ENCODE data around the gene IFNA7. TPM values are rescaled to one million over a fixed set of nuclear protein-coding genes. Genes with fewer than 3 reads are reported as not detected.
"Not testable (repeated sequence)": the region's sequence is repeated elsewhere in the genome, so short reads cannot be mapped to it uniquely, and the experiment has no call there.

IFNA7 gene
- total and polyA plus RNA-seq, 5 donors, result not detected

- H3K27me3 ChIP-seq (ENCODE audit: control insufficient read depth, insufficient read depth); intact Hi-C loops (cut with DNase I); H3K9me3 ChIP-seq (ENCODE audit: control insufficient read depth, low read length); DNase-seq; H3K27ac ChIP-seq (ENCODE audit: low read length); ATAC-seq; H3K4me3 ChIP-seq (ENCODE audit: low read length); H3K4me1 ChIP-seq (ENCODE audit: control insufficient read depth, insufficient read depth, low read length): not testable (repeated sequence)
- 39% methylated on average over 5 of the region's 5 CpGs for WGBS
Observed at GRCh38 chr9:21213411-21214326, 11.7 kb upstream of the IFNA7 start.

GRCh38 chr9:21212160-21212559 lies 10.2 kb upstream of the IFNA7 start:
- H3K4me1 ChIP-seq (ENCODE audit: control insufficient read depth, insufficient read depth, low read length); H3K27me3 ChIP-seq (ENCODE audit: control insufficient read depth, insufficient read depth); DNase-seq; H3K9me3 ChIP-seq (ENCODE audit: control insufficient read depth, low read length); H3K27ac ChIP-seq (ENCODE audit: low read length); H3K4me3 ChIP-seq (ENCODE audit: low read length); intact Hi-C loops (cut with DNase I): not testable (repeated sequence)
- ATAC-seq, result peak in 1 of 2 donors; percentile 11
- 59% methylated on average over 2 of the region's 2 CpGs for WGBS

GRCh38 chr9:21210782-21211181 lies 8.8 kb upstream of the IFNA7 start:
- H3K4me3 ChIP-seq (ENCODE audit: low read length); DNase-seq; intact Hi-C loops (cut with DNase I); H3K9me3 ChIP-seq (ENCODE audit: control insufficient read depth, low read length); H3K27me3 ChIP-seq (ENCODE audit: control insufficient read depth, insufficient read depth); ATAC-seq; H3K27ac ChIP-seq (ENCODE audit: low read length); H3K4me1 ChIP-seq (ENCODE audit: control insufficient read depth, insufficient read depth, low read length): not testable (repeated sequence)
- 95% methylated on average over 2 of the region's 2 CpGs for WGBS

- Histone ChIP-seq H3K27me3 (ENCODE audit: control insufficient read depth, insufficient read depth) (no peaks in the 10 kb centered on the region), H3K4me1 (ENCODE audit: control insufficient read depth, insufficient read depth, low read length) (no peaks in the 10 kb centered on the region), H3K4me3 (ENCODE audit: low read length) (no peak overlapping the region), H3K27ac (ENCODE audit: low read length) (no peak overlapping the region), H3K9me3 (ENCODE audit: control insufficient read depth, low read length) (no peaks in the 10 kb centered on the region)
- ATAC-seq (no peak), DNase-seq (no peak)
- intact Hi-C loops (cut with DNase I), result no loop called here
- WGBS, result 89% methylated on average over 7 of the region's 7 CpGs
Observed at GRCh38 chr9:21210311-21210710, 8.3 kb upstream of the IFNA7 start.

GRCh38 chr9:21207043-21207442 lies 5.0 kb upstream of the IFNA7 start, which contains the start of gene IFNA10:
Gene IFNA10 (minus strand): TSS chr9:21207143. CDS start chr9:21207097, 46 bp downstream.
- DNase-seq; H3K27me3 ChIP-seq (ENCODE audit: control insufficient read depth, insufficient read depth); H3K9me3 ChIP-seq (ENCODE audit: control insufficient read depth, low read length); H3K27ac ChIP-seq (ENCODE audit: low read length); ATAC-seq; H3K4me1 ChIP-seq (ENCODE audit: control insufficient read depth, insufficient read depth, low read length); intact Hi-C loops (cut with DNase I); H3K4me3 ChIP-seq (ENCODE audit: low read length): not testable (repeated sequence)
- 81% methylated on average over 3 of the region's 3 CpGs for WGBS

GRCh38 chr9:21205204-21205603 lies 3.2 kb upstream of the IFNA7 start:
- Histone ChIP-seq H3K4me3 (ENCODE audit: low read length) (no peak overlapping the region), H3K27me3 (ENCODE audit: control insufficient read depth, insufficient read depth) (no peaks in the 10 kb centered on the region), H3K27ac (ENCODE audit: low read length) (no peak overlapping the region), H3K9me3 (ENCODE audit: control insufficient read depth, low read length) (no peaks in the 10 kb centered on the region), H3K4me1 (ENCODE audit: control insufficient read depth, insufficient read depth, low read length) (no peaks in the 10 kb centered on the region)
- intact Hi-C loops (cut with DNase I), result no loop called here
- no peak for ATAC-seq
- DNase-seq, result no peak

- H3K9me3 ChIP-seq (ENCODE audit: control insufficient read depth, low read length); H3K4me1 ChIP-seq (ENCODE audit: control insufficient read depth, insufficient read depth, low read length); H3K27ac ChIP-seq (ENCODE audit: low read length); H3K27me3 ChIP-seq (ENCODE audit: control insufficient read depth, insufficient read depth); H3K4me3 ChIP-seq (ENCODE audit: low read length); DNase-seq; intact Hi-C loops (cut with DNase I): not testable (repeated sequence)
- 32% methylated on average over 6 of the region's 6 CpGs for WGBS
- peak; percentile 72 to 73 for ATAC-seq
Observed at GRCh38 chr9:21194867-21195776, 6.9 kb downstream of the IFNA7 start.

- H3K27me3 ChIP-seq (ENCODE audit: control insufficient read depth, insufficient read depth); H3K4me1 ChIP-seq (ENCODE audit: control insufficient read depth, insufficient read depth, low read length); intact Hi-C loops (cut with DNase I); H3K4me3 ChIP-seq (ENCODE audit: low read length); ATAC-seq; H3K9me3 ChIP-seq (ENCODE audit: control insufficient read depth, low read length); DNase-seq; H3K27ac ChIP-seq (ENCODE audit: low read length): not testable (repeated sequence)
- WGBS, result 87% methylated on average over 3 of the region's 3 CpGs
Observed at GRCh38 chr9:21187487-21187886, 14.5 kb downstream of the IFNA7 start, which contains the start of gene IFNA4. Gene IFNA4 (minus strand): TSS chr9:21187587. CDS start chr9:21187531, 56 bp downstream.

GRCh38 chr9:21182810-21183736 lies 18.9 kb downstream of the IFNA7 start:
- intact Hi-C loops (cut with DNase I), result not testable (repeated sequence)

GRCh38 chr9:21174671-21175070 lies 27.3 kb downstream of the IFNA7 start:
- H3K27ac ChIP-seq (ENCODE audit: low read length), result no peak overlapping the region
- no peak overlapping the region for H3K4me3 ChIP-seq (ENCODE audit: low read length)
- no peaks in the 10 kb centered on the region for H3K4me1 ChIP-seq (ENCODE audit: control insufficient read depth, insufficient read depth, low read length)
- DNase-seq (no peak), ATAC-seq (no peak)
- intact Hi-C loops (cut with DNase I), result no loop called here
- H3K9me3 ChIP-seq (ENCODE audit: control insufficient read depth, low read length), result no peaks in the 10 kb centered on the region
- 79% methylated on average over 2 of the region's 2 CpGs for WGBS
- no peaks in the 10 kb centered on the region for H3K27me3 ChIP-seq (ENCODE audit: control insufficient read depth, insufficient read depth)

More at GRCh38 chr9:21182810-21183736, 18.9 kb downstream of the IFNA7 start:
- not testable (repeated sequence) for H3K9me3 ChIP-seq (ENCODE audit: control insufficient read depth, low read length); H3K27me3 ChIP-seq (ENCODE audit: control insufficient read depth, insufficient read depth); H3K27ac ChIP-seq (ENCODE audit: low read length); DNase-seq; H3K4me3 ChIP-seq (ENCODE audit: low read length); H3K4me1 ChIP-seq (ENCODE audit: control insufficient read depth, insufficient read depth, low read length)
- 35% methylated on average over 4 of the region's 4 CpGs for WGBS
- ATAC-seq, result peak in 1 of 2 donors; percentile 57
